ENCODE results near the gene CENPU. TPM values are rescaled to one million over a fixed set of nuclear protein-coding genes. Genes with fewer than 3 reads are reported as not detected.

The CENPU gene
- total and polyA plus RNA-seq, 2 of the 13 experiments (the other 11 are each of a cell fraction or from before 2014, with no cell fraction given) = 11.7 to 35.8 TPM

- no peak for TF ChIP-seq USF2 (IDR thresholded peaks at IDR 0.05; ENCODE audit: low read depth, low read length)
- TF ChIP-seq USF2 (CRISPR knock-in tag; IDR thresholded peaks at IDR 0.05; ENCODE audit: borderline replicate concordance) = no peak
- no peak; the same call in 1 of the 2 replicates for TF ChIP-seq HOXD1 (CRISPR knock-in tag; IDR thresholded peaks at IDR 0.05)
- no peak for TF ChIP-seq TCF7L2 (IDR thresholded peaks at IDR 0.05; ENCODE audit: low read depth, low read length)
- no peak for TF ChIP-seq ARHGAP35 (CRISPR knock-in tag; IDR thresholded peaks at IDR 0.05; ENCODE audit: borderline replicate concordance)
- peak; percentile 78; the same call in 1 of the 2 replicates for TF ChIP-seq SKIL (CRISPR knock-in tag; IDR thresholded peaks at IDR 0.05; ENCODE audit: borderline replicate concordance)
- TF ChIP-seq ZFP62 (CRISPR knock-in tag; IDR thresholded peaks at IDR 0.05) = no peak
- no peak for TF ChIP-seq EP300 (IDR thresholded peaks at IDR 0.05; ENCODE audit: low read depth in 2 of 2, low read length in 2 of 2)
- no peak for TF ChIP-seq EP300 (CRISPR knock-in tag; IDR thresholded peaks at IDR 0.05; ENCODE audit: borderline replicate concordance)
- TF ChIP-seq TAF1 (CRISPR knock-in tag; IDR thresholded peaks at IDR 0.05) = peak; percentile 92
- 0 out of 2 replicates have a peak, but pooled peaks have one; percentile 75 for TF ChIP-seq TBP (CRISPR knock-in tag; IDR thresholded peaks at IDR 0.05)
- TF ChIP-seq, protein P1, sequence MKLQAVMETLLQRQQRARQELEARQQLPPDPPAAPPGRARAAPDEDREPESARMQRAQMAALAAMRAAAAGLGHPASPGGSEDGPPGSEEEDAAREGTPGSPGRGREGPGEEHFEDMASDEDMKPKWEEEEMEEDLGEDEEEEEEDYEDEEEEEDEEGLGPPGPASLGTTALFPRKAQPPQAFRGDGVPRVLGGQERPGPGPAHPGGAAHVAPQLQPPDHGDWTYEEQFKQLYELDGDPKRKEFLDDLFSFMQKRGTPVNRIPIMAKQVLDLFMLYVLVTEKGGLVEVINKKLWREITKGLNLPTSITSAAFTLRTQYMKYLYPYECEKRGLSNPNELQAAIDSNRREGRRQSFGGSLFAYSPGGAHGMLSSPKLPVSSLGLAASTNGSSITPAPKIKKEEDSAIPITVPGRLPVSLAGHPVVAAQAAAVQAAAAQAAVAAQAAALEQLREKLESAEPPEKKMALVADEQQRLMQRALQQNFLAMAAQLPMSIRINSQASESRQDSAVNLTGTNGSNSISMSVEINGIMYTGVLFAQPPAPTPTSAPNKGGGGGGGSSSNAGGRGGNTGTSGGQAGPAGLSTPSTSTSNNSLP (IDR thresholded peaks at IDR 0.05; ENCODE audit: low read depth, low read length) = no peak
- TF ChIP-seq, protein P2, sequence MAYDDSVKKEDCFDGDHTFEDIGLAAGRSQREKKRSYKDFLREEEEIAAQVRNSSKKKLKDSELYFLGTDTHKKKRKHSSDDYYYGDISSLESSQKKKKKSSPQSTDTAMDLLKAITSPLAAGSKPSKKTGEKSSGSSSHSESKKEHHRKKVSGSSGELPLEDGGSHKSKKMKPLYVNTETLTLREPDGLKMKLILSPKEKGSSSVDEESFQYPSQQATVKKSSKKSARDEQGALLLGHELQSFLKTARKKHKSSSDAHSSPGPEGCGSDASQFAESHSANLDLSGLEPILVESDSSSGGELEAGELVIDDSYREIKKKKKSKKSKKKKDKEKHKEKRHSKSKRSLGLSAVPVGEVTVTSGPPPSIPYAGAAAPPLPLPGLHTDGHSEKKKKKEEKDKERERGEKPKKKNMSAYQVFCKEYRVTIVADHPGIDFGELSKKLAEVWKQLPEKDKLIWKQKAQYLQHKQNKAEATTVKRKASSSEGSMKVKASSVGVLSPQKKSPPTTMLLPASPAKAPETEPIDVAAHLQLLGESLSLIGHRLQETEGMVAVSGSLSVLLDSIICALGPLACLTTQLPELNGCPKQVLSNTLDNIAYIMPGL (CRISPR knock-in tag; IDR thresholded peaks at IDR 0.05; ENCODE audit: borderline replicate concordance in 1 of 2, low read depth in 1 of 2) = peak; percentile 42 to 81; a peak in 3 of 4 replicates
- no peak for TF ChIP-seq ELF4 (CRISPR knock-in tag; IDR thresholded peaks at IDR 0.05; ENCODE audit: borderline replicate concordance)
- TF ChIP-seq JUN (CRISPR knock-in tag; IDR thresholded peaks at IDR 0.05) = no peak
- no peak for TF ChIP-seq ATM (IDR thresholded peaks at IDR 0.05; ENCODE audit: borderline replicate concordance)
- no peak for TF ChIP-seq PAX8 (CRISPR knock-in tag; IDR thresholded peaks at IDR 0.05; ENCODE audit: borderline replicate concordance)
- peak; percentile 38 for TF ChIP-seq HNRNPK (IDR thresholded peaks at IDR 0.05; ENCODE audit: low read depth, low read length, poor library complexity, severe bottlenecking)
Observed at GRCh38 chr4:184649026-184649970, 84.6 kb downstream of the CENPU start, which contains the start of the genes CASP3 and PRIMPOL (continued).
